Stimulated activated CD4-positive, alpha-beta T cell treated with anti-CD3 and anti-CD28 coated beads, Interleukin-1b, Interleukin-23, amount 100 ng/mL, for 1 hour (primary cell): ENCODE results near the gene SIPA1.
"Not testable (repeated sequence)": the region's sequence is repeated elsewhere in the genome, so short reads cannot be mapped to it uniquely, and the experiment has no call there.

Experiments
- DNase-seq, 2 donors: peaks; one replicate each; pipeline ENCODE4 v3.0.0-alpha.2; 2020; ENCODE audit warnings: low read depth in 2 of 2

Gene SIPA1

DNA sequence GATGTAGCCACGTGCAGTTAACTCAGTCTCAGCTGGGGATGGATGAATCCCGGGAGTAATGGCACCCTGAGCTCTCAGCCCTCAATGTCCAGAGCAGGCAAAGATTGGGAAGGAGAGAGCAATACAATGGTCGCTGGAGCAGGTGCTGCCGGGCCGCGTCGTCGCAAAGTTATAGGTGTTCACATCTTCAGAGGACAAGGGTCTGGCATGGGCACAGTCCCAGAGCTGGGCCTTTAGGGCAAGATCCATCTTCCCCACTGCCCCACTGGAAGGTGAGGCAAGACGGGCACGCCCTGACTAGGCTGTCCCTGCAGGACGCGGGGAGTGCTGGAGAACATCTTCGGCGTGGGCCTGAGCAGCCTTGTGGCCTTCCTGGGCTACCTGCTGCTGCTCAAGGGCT lies 14.7 kb upstream of the SIPA1 start:
- no peak for DNase-seq

DNA sequence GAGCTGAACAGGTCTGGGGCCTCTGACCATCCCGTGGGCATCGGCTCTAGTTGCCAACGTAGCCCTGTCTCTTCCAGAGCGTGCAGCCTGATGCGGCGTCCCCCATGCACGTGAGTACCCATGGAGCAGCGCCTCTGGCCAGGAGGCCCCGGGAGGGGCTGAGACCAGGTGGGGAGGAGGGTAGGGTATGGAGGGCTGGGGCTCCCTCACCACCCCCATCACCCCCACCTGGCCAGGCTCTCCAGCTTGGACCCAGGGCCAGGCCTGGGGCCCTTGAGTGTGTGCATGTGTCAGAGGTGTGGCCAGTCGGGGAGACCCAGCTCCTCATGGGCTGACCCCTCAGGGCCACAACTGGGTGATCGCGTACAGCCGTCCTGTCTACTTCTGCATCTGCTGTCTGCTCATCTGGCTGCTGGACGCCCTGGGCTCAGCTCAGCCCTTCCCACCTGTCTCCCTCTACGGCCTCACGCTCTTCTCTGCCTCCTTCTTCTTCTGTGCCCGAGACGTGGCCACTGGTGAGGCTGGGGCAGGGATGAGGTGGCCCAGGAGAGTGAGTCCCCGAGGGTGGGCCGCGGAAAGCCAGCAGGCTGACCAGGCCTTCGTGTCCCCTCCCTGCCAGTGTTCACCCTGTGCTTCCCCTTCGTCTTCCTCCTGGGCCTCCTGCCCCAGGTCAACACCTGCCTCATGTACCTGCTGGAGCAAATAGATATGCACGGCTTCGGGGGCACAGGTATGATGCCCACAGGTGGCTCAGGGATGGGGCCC lies 13.9 kb upstream of the SIPA1 start:
- no peak for DNase-seq

DNA sequence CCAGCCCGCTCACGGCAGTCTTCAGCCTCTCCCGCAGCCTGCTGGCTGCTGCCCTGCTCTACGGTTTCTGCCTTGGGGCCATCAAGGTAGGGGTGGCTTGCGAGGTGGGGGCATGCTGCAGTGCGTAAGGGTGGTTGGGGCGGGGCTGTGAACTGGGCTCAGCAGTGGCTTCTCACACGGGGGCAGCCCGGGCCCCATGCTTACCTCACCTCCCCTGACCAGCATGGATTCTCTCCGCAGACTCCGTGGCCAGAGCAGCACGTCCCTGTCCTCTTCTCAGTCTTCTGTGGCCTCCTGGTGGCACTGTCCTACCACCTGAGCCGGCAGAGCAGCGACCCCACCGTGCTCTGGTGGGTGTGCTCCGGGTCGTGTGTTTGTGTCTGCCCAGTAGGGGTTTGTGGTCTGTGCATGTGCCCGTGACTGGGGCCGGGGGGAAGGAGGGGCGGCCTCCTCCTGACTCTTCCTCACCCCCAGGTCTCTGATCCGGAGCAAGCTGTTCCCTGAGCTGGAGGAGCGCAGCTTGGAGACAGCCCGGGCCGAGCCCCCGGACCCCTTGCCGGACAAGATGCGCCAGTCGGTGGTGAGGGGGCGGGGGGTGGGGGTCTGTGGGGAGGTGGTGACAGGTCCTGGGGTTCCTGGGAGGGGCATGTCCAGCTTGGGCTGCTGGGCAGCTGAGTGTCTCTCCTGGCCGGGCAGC lies 12.8 kb upstream of the SIPA1 start:
- no peak for DNase-seq

GRCh38 chr11:65625628-65626342 lies 12.1 kb upstream of the SIPA1 start:
- DNase-seq, result no peak

DNA sequence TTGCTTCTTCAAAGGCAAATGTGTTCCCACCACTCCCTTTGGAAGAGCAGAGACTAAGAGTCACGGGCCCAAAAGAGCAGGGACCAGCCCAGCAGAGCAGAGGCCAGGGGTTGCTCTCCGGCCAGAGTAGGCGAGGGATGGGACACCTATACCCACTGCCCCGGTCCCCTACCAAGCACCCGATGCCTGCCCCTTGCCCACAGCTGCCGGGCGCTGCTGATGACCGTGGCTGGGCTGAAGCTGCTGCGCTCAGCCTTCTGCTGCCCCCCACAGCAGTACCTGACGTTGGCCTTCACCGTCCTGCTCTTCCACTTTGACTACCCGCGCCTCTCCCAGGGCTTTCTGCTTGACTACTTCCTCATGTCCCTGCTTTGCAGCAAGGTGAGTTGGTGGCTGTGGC lies 10.7 kb upstream of the SIPA1 start:
- no peak for DNase-seq

- DNase-seq, result no peak
These were observed 8.3 kb upstream of the SIPA1 start for GRCh38 chr11:65629579-65629978.

DNA sequence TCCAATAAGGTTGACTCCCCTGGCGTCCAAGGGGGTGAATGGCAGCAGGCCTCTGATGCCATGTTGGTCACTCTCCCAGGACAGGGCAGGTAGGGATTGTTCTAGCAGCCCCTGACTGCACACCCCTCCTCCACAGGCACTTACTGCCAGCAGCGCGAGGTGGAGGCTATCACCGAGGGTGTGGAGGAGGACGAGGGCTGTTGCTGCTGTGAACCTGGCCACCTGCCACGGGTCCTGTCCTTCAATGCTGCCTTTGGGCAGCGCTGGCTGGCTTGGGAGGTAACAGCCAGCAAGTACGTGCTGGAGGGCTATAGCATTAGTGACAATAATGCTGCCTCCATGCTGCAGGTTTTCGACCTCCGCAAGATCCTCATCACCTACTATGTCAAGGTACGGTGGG lies 7.7 kb upstream of the SIPA1 start:
- no peak for DNase-seq

GRCh38 chr11:65633390-65634108 lies 4.4 kb upstream of the SIPA1 start:
- no peak for DNase-seq

GRCh38 chr11:65634109-65634436 lies 3.8 kb upstream of the SIPA1 start:
- DNase-seq, result no peak

GRCh38 chr11:65634440-65634839 lies 3.5 kb upstream of the SIPA1 start:
- DNase-seq, result no peak

DNA sequence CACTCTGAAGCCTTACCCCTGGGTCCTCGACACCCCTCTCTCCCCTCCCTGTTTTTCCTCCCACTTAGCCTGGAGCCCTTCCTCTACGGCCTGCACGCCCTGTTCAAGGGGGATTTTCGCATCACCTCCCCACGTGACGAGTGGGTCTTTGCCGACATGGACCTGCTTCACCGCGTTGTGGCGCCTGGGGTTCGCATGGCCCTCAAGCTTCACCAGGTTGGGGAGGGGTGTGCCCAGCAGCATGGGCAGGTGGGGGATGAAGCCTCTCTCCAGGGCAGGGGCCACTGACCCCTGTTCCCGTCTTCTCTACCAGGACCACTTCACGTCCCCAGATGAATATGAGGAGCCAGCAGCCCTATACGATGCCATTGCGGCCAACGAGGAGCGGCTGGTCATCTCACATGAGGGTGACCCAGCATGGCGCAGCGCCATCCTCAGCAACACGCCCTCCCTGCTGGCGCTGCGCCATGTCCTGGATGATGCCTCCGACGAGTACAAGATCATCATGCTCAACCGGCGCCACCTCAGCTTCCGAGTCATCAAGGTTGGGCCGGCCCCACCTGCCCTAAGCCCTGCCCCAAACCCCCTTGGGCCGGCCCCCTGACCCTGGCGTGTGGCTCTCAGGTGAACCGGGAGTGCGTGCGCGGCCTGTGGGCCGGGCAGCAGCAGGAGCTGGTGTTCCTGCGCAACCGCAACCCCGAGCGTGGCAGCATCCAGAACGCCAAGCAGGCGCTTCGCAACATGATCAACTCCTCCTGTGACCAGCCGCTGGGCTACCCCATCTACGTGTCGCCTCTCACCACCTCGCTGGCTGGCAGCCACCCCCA lies 2.8 kb upstream of the SIPA1 start:
- no peak for DNase-seq

DNA sequence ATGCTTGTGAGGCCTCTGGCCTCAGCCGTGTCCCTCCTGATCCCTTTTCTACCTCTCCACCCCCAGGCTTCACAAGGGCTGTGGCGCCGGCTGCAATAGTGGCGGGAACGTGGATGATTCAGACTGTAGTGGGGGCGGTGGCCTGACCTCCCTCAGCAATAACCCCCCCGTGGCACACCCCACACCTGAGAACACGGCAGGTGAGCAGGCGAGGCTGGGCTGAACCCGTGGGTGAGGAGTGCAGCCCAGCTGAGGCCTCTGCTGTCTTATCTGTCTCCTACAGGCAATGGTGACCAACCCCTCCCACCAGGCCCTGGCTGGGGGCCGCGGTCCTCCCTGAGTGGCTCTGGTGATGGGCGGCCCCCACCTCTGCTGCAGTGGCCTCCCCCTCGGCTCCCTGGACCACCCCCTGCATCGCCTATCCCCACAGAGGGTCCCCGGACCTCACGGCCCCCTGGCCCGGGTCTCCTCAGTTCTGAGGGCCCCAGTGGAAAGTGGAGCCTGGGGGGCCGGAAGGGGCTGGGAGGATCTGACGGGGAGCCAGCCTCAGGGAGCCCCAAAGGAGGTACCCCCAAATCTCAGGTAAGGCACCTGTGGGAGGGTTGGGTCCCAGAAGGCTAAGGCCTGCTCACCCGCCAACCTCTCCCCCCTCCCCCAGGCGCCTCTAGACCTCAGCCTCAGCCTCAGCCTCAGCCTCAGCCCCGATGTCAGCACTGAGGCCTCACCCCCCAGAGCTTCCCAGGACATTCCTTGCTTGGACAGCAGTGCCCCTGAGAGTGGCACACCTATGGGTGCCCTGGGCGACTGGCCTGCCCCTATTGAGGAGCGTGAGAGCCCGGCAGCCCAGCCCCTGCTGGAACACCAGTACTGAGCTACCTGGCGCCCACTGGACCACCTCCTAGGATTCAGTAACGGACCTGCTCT lies 1.5 kb upstream of the SIPA1 start:
- DNase-seq, result no peak

DNA sequence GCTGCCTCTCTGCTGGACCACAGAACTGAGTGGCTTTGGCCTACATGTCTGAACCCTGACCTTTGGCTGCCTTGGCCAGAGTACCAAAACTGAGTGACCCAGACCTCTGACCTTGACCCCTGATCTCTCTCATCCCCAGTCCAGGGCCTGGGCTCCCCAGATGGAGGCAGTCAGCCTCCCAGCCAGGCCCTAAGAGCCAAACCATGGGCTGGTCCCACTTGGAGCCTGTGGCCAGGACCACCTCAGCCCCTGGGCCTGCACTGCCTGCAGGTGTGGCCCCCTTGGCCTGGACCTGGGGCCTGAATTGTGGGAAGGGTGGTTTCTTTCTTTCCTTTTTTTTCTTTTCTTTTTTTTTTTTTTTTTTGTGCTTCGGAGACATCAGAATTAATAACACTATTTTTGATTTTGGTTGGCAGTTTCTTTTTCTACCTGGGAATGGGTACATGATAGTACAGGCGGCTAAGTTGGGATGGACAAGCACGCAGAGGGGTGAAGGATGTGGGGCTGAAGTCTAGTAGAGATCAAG lies 806 bp upstream of the SIPA1 start:
- DNase-seq, result no peak

DNA sequence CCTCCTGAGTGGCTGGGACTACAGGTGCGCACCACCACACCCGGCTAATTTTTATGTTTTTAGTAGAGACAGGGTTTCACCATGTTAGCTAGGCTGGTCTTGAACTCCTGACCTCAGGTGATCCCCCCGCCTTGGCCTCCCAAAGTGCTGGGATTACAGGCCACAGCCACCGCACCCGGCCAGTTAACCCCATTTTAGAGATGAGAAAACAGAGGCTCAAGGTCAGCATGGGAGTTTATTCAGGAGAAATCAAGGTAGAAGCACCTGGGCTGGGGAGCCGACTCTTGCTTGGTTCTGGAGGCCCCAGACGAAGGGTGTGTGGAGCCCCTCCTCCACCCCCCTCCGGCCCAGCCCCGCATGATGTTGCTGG lies 1.3 kb downstream of the SIPA1 start:
- not testable (repeated sequence) for DNase-seq

DNA sequence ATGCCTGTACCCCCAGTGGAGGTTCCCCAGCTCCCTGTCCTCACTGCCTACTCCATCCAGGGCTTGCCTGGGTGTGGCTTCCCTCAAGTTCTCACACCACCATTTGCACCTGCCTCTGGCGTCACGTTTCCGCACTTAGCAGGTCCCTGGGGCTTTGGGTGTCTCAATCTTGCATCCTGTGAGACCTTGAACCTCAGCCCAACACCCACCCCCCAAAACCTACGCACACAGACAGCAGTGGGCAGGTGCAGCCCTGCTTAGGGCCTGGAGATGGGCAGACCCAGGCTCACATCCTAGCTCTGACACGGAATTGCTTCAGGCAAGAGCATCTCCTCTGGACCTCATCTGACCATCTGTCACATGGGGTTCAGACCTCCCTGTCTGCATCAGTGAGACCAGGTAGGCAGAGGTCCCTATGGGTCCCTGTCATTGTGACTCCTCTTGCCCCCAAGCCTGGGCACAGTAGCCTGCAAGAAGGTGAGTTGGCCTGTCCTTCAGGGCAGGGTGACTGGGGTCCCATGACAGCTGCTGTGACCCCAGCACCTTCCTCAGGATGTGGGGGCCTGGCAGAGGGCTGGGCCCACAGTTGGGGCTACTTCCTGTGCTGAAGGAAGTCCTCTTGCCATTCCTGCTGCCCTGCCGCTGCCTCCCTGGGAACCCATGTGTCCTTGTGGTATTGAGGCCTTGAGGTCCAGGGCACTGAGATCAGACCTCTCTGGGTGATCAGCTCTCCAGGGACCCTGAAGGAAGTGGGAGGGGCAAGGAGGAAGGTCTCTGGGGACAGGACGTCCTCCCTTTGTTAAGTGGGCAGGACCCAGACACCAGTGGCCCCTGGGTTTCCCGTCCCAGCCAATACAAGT lies 2.0 kb downstream of the SIPA1 start:
- DNase-seq, result no peak

- no peak for DNase-seq
These were observed 2.8 kb downstream of the SIPA1 start for GRCh38 chr11:65640483-65641296.

DNA sequence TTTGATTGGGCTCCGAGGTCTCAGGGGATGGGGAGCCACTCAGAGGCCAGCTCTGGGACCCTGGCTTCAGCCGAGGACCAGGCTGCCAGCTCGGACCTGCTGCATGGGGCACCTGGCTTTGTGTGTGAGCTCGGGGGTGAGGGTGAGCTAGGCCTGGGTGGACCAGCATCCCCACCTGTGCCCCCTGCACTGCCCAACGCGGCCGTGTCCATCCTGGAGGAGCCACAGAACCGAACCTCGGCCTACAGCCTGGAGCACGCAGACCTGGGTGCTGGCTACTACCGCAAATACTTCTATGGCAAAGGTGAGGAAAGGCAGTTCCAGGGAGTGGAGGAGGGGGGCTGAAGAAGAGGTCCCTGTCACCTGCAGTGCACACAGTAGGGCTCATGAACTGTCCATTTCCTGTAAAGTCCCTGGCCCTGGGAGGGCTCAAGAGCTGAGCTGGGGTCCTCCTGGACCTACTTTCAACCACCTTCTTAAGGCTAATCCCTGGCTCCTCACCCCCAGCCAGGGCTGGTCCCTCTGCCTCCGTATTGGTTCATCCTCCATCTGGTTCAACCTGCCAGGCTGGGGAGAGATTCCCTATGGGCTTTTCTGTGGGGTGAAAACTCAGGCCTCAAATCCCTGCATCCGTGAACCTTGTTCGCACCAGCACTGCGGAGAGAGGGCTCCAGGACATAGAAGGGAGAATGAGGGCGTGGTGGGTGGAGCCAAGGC lies 3.6 kb downstream of the SIPA1 start:
- DNase-seq, result no peak
